ENCODE results near the gene RBM42.

DNA sequence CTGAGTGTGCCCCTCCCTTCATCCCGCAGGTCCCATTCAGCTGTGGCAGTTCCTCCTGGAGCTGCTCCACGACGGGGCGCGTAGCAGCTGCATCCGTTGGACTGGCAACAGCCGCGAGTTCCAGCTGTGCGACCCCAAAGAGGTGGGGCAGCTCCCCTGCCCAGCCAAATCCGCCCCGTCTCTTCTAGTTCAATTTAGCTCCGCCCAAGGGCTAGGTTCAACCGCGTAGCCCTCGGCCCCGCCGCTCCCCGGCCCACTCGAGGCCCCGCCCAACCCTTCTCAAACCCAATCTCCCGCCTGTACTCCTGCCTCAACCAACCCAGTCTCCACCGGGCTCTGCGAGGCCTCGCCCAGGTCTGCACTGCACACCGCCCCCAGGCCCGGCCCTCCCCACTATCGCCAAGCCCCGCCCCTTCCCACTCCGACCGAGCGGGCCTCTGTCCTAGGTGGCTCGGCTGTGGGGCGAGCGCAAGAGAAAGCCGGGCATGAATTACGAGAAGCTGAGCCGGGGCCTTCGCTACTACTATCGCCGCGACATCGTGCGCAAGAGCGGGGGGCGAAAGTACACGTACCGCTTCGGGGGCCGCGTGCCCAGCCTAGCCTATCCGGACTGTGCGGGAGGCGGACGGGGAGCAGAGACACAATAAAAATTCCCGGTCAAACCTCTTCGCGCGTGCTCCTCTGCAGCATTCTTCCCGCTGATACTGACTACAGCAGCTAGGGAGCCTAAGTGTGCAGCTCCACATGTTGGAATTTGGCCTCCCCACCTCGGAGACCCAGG, 15.6 kb downstream of the RBM42 start:
- TF ChIP-seq, protein P1, sequence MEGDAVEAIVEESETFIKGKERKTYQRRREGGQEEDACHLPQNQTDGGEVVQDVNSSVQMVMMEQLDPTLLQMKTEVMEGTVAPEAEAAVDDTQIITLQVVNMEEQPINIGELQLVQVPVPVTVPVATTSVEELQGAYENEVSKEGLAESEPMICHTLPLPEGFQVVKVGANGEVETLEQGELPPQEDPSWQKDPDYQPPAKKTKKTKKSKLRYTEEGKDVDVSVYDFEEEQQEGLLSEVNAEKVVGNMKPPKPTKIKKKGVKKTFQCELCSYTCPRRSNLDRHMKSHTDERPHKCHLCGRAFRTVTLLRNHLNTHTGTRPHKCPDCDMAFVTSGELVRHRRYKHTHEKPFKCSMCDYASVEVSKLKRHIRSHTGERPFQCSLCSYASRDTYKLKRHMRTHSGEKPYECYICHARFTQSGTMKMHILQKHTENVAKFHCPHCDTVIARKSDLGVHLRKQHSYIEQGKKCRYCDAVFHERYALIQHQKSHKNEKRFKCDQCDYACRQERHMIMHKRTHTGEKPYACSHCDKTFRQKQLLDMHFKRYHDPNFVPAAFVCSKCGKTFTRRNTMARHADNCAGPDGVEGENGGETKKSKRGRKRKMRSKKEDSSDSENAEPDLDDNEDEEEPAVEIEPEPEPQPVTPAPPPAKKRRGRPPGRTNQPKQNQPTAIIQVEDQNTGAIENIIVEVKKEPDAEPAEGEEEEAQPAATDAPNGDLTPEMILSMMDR (IDR thresholded peaks at IDR 0.05), result peak in 1 of 6 experiments; percentile 18
- TF ChIP-seq POLR2A (IDR thresholded peaks at IDR 0.05), result peak in 1 of 2 donors; percentile 74
